Measurements from ENCODE around the gene GPATCH3.
A peak's percentile ranks its signal among the peaks of the same experiment; 100 is the strongest.
"Not testable (repeated sequence)": the region's sequence is repeated elsewhere in the genome, so short reads cannot be mapped to it uniquely, and the experiment has no call there.

The GPATCH3 gene

DNA sequence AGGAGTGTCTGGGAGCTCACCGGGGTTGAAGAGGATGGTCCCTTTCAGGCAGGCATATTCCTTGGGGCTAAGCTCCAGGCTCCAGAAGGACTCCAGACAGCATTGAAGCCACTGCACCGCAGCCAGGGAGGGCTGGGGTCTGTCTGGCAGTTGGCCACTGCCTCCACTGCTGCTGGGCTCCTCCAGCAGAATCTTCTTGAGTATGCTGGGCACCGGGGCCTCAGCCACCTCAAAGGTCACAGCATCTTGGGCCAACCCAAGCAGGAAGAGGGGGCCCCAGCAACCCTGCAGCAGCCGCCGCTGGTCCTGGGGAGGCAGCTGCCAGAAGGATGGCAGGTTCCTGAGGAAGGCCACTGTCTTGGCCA is 13.1 kb upstream of the GPATCH3 start:
- peak; percentile 4 for DNase-seq

DNA sequence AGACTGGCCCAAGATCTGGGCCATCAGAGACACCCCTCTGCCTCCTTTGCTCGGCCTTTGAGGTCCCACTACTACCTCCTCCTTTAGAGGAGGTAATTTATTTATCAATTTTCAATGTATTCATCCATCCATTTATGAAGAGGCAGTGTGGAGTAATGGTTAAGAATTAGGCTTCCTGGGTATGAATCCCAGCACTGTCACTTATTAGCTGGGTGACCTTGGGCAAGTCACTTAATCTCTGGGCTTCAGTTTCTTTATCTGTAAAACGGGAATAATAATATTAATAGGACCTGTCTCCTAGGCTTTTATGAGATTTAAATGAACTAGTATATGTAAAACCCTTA is 11.9 kb upstream of the GPATCH3 start:
- no peak for DNase-seq

DNA sequence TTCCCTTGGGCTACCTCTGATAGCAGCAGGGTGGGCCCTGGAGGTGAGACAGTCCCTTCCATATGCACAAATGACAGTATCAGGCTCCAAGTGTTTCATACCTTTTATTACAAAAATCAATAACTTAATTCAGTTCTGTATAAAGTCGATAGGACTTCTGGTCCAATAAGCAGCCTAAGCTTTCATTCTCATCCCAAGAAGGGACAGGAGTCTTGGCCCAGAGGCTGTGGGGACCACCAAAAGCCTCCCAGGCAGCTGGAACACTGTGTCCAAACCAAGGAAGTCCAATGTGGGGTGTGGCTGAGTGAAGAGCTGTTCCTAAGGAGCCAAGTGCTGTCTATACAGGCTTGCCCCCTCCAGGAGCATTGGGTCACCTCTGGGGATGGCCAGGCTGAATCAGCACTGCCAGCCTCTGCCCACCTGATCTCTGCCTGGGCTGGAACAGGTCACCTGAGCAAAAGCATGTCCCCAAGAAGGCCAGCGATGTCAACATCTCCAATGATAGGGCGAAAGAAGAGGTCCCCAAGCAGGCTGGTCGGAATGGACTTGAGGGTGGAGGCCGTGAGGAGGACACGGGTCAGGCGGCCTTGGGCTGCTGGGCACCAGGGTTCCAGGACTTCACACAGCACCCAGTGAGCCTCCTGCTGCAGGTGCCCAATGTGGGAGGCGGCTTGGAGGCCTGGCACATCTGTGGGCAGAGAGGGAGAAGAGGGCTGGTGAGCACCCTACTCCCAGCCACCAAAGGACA is 11.3 kb upstream of the GPATCH3 start:
- no peak for DNase-seq

GRCh38 chr1:26910343-26911160 is 10.3 kb upstream of the GPATCH3 start:
- DNase-seq = no peak

GRCh38 chr1:26909951-26910342 is 9.7 kb upstream of the GPATCH3 start:
- no peak for DNase-seq

- DNase-seq = no peak
Observed at GRCh38 chr1:26907071-26907917, 7.0 kb upstream of the GPATCH3 start.

GRCh38 chr1:26900815-26901511 is 696 bp upstream of the GPATCH3 start:
- no peak for DNase-seq

- no peak for DNase-seq
Observed at GRCh38 chr1:26897351-26897750, 2.9 kb downstream of the GPATCH3 start.

DNA sequence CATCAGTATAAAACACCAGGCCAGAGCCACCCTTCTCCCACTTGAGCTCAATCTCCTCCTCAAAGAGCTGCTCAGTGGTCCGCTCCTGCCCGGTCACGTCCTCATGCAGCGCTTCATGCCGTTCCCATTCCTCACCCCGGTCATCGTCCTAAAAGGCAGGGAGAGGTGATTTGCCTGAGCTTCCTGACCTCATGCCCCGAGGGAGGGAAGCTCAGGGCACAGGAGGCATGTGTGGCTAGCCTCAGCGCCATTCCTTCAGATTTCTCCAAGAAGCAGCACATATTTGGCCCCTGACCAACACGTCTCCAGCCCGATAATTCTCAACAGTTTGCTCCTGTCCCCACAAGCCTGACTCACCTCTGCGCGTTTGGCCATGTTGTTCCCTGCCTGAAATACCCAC is 6.0 kb downstream of the GPATCH3 start:
- DNase-seq = no peak

DNA sequence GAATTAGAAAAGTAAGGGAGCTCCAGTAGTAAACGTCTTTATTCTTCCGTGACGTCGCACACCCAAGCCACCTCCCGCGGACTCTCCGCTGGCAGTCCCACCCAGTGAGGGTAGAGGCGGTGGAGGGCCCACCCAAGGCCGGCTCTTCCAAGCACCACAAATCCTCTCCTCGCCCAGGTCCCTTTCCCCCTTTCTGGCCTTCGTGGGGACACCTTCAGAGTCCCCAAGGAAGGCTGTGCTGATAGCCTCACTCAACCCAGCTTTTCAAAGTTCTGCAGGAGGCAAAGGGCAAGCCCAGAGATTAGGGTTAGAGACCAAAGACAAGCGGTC is 9.8 kb downstream of the GPATCH3 start:
- DNase-seq = no peak

DNA sequence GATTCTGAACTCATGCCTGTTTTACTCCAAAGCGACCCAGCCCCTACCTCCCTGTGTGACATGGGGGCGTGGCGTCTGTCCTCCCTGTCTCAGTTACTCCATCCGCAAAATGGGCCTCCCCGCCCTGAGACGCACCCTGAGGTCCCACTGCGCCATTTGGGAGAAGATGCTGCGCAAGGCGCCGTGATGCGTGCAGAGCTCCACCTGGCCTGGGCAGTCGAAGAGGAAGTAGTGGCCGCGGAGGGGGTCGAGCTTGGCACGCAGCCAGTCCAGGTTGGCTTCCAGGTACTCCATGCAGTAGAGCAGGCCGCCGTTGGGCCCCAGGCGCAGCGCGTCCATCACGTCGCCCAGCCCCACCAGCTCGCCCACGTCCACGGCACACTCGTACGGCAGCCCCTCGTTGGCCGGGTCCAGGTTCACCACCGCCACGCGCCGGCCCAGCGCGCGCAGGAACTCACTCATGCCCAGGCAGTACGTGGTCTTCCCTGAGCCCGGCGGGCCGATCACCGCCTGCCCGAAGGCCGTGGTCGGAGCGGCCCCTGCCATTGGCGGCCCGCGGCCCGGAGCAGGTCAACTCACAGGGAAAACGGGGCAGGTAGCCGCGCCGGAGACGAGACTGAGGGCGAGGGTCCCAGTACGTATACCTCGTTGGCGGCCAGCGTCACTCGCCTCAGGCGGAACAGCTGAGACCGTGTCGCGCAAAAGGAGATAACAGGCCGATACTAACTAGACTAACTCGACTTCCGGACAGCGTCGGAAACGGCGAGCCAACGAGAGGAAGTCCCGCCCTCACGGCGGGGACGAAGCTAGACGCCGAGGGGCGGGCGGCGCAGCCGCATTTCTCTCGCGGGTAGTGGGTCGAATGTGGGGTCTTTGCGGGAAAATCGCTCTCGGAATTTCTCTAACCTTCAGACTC is 10.5 kb downstream of the GPATCH3 start, which contains the start of gene GPN2:
GPN2 (minus strand) TSS at position 733 of the 916 bp plus-strand sequence; CDS start at position 546, 187 bp downstream.
- peak; percentile 81 for DNase-seq

- DNase-seq = no peak
Observed at GRCh38 chr1:26888231-26888630, 12.0 kb downstream of the GPATCH3 start.

DNA sequence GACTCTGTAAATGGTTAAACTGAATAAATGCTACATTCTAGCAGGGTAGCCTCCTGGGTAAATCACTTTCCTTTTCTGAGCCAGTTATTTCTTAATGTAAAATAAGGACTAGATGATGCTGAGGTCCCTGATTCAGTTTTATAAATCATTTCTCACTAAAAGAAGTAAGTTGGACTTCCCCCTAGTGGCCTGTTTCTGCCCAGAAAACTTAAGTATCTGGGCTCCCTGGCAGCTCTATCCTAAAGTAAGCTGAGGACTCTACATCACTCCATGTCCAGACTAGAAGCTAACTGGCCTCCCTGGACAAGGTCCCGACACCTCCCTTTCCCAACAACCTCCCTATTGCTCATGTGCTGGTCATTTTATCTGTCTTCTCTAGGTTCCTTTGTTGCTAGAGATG is 13.1 kb downstream of the GPATCH3 start:
- DNase-seq = no peak

- DNase-seq = no peak
Observed at GRCh38 chr1:26882696-26883463, 17.4 kb downstream of the GPATCH3 start.

DNA sequence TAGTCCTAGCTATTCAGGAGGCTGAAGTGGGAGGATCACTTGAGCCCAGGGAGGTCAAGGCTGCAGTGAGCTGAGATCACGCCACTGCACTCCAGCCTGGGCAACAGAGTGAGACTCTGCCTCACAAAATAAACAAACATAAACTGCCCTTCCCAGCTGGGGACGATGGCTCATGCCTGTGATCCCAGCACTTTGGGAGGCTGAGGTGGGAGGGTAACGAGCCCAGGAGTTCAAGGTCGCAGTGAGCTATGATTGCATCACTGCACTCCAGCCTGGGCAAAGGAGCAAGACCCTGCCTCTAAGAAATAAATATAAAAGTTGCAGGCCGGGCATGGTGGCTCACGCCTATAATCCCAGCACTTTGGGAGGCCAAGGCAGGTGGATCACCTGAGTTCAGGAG is 18.7 kb downstream of the GPATCH3 start:
- DNase-seq = not testable (repeated sequence)

GRCh38 chr1:26879793-26880192 is 20.5 kb downstream of the GPATCH3 start:
- no peak for DNase-seq

DNA sequence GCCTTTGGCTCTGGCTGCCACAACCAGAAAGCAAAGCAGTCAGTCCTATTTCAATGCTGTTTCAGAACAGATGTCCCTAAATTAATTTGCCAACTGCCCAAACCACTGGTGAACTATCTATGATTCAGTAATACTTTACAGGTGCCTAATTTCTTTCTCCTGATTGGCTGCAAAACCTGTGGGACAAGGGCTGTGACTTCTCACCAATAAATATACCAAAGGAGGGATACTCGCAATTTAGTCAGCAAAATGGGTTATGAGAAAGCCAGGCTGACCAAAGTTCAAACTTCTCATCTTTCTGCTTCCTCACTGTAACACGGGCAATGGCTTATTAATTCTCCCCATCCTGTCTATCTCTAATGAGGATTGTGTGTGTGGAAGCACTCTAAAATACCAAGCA is 22.9 kb downstream of the GPATCH3 start:
- DNase-seq = no peak

DNA sequence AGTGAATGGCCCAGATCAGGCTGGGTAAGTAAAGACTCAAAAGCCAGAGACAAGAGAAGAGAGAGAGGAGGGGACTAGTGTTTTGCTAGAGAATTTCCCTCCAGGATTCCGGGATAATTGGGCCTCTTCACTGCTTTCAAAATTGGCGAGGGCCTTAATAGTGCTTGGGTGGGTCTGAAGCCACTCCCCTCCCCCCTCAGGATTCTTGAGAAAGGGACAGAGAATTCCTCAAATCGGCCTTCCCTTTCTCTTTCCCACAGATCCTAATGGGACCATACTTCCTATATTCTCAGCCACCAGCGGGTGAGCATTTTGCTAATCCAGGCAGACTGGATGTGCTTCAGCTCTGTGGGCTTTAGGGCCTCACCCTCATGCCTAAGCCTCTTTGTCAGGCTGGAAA is 25.4 kb downstream of the GPATCH3 start:
- no peak for DNase-seq

DNA sequence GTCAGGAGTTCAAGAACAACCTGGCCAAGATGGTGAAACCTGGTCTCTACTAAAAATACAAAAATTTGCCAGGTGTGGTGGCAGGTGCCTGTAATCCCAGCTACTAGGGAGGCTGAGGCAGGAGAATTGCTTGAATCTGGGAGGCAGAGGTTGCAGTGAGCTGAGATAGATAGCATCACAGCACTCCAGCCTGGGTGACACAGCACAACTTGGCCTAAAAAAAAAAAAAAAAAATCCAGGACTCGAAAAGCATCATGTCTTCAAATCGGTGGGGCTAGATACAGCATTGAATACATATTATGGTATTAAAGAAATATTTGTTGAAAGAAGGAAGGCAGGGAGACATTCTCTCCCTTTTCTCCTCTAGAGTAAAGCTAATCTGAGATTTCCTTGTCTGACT is 27.2 kb downstream of the GPATCH3 start:
- DNase-seq = not testable (repeated sequence)

- DNase-seq = peak; percentile 99
Observed at GRCh38 chr1:26864610-26865480, 35.4 kb downstream of the GPATCH3 start.
